Panc1 (cell line): ENCODE data around the gene GTSF1L. TPM values are rescaled to one million over a fixed set of nuclear protein-coding genes. Genes with fewer than 3 reads are reported as not detected.

Source experiments
- ATAC-seq: fragments of 200-7000 bp; cut with Tn5 transposase; 2 replicates; pipeline ENCODE4 v1.9.1; 2020; ENCODE audit warnings: mild to moderate bottlenecking, moderate library complexity
- BruUV-seq: library from RNA; stranded (reverse); fragments of 400-500 nt; replicated peaks from 2 replicates; lab custom pipeline; 2021; lab: Mats Ljungman, UMichigan
- CTCF ChIA-PET: fragments of 300-600 bp; sonication (Branson Sonifier 250); formaldehyde crosslinking; loops from one replicate; lab custom pipeline; 2022; ENCODE audit warnings: antibody characterized with exemption; lab: Charles Lee
- POLR2A ChIA-PET: fragments of 300-600 bp; sonication (Branson Sonifier 250); formaldehyde crosslinking; loops from one replicate; lab custom pipeline; 2022; ENCODE audit warnings: antibody characterized with exemption; lab: Charles Lee
- DNase-seq: peaks from one replicate; pipeline ENCODE4 v3.0.0-alpha.2; 2010; ENCODE audit warnings: low read depth, low spot score
- H3K27ac ChIP-seq: 2 replicates; pipeline ENCODE4 v1.5.1; 2011; ENCODE audit warnings: mild to moderate bottlenecking, low read length, inconsistent platforms
- H3K27me3 ChIP-seq: fragments of 200-500 bp; sonication (Bioruptor generic); 2 replicates; pipeline ENCODE4 v1.6.0; 2014; ENCODE audit warnings: low read length, inconsistent platforms; ENCODE audit not compliant: control insufficient read depth, insufficient read depth
- H3K36me3 ChIP-seq: fragments of 200-500 bp; sonication (Bioruptor generic); 2 replicates; pipeline ENCODE4 v1.5.1; 2014; ENCODE audit warnings: inconsistent platforms, mild to moderate bottlenecking, low read length, moderate library complexity; ENCODE audit not compliant: control insufficient read depth, insufficient read depth
- H3K4me1 ChIP-seq: 2 replicates; pipeline ENCODE4 v1.5.1; 2011; ENCODE audit warnings: inconsistent platforms, mild to moderate bottlenecking, low read length, moderate library complexity; ENCODE audit not compliant: control insufficient read depth, insufficient read depth
- H3K4me3 ChIP-seq, 2 experiments: 2 replicates each; pipeline ENCODE4 v1.5.1; 2011 to 2012; ENCODE audit warnings: low read depth in 2 of 2, low read length in 2 of 2, mild to moderate bottlenecking in 2 of 2, inconsistent platforms in 1 of 2, moderate library complexity in 1 of 2
- H3K9me3 ChIP-seq: fragments of 200-500 bp; sonication (Bioruptor generic); 2 replicates; pipeline ENCODE4 v1.5.1; 2014; ENCODE audit warnings: low read depth, mild to moderate bottlenecking, inconsistent platforms, low read length, moderate library complexity; ENCODE audit not compliant: control insufficient read depth, insufficient read depth
- POLR2AphosphoS5 ChIP-seq: IDR thresholded peaks from 2 replicates; pipeline ENCODE4 v1.6.1; 2012; ENCODE audit warnings: mild to moderate bottlenecking, low read depth, low read length, moderate library complexity
- SIN3A ChIP-seq: IDR thresholded peaks from 2 replicates; pipeline ENCODE4 v1.6.1; 2012; ENCODE audit warnings: low read depth, mild to moderate bottlenecking, low read length, moderate library complexity, borderline replicate concordance; ENCODE audit not compliant: insufficient read depth
- TCF7L2 ChIP-seq: IDR thresholded peaks from 2 replicates; pipeline ENCODE4 v1.6.1; 2011; ENCODE audit warnings: mild to moderate bottlenecking, low read depth, low read length, inconsistent platforms
- in situ Hi-C: cut with HindIII; loops from 2 replicates; pipeline ENCODE4 v1.10.0; 2016; ENCODE audit warnings: low sequenced_read_pairs, low pct_unique_long_range_greater_than_20kb
- intact Hi-C: fragments of 100-400 bp; cut with micrococcal nuclease; formaldehyde crosslinking; loops from one replicate; pipeline ENCODE4 v1.10.0; 2022; ENCODE audit not compliant: unreplicated experiment
- total RNA-seq: library from RNA; stranded (reverse); gene quantifications from one replicate; pipeline ENCODE4 v1.2.1, GENCODE V29; 2021; ENCODE audit not compliant: unreplicated experiment
- TF ChIP-seq, protein P1 (sequence below): fragments of 450-650 bp; IDR thresholded peaks from 2 replicates; pipeline ENCODE4 v1.5.1; 2017; ENCODE audit warnings: mild to moderate bottlenecking
- TF ChIP-seq, protein P2 (sequence below), 2 experiments: IDR thresholded peaks; 2 replicates each; pipeline ENCODE4 v1.6.1; 2011 to 2012; ENCODE audit warnings: low read depth in 2 of 2, control low read depth in 1 of 2, low read length in 1 of 2, mild to moderate bottlenecking in 1 of 2, moderate library complexity in 1 of 2; ENCODE audit not compliant: insufficient read depth in 1 of 2

GTSF1L gene
- total RNA-seq, 1 experiment from 2014 or later, result not detected

DNA sequence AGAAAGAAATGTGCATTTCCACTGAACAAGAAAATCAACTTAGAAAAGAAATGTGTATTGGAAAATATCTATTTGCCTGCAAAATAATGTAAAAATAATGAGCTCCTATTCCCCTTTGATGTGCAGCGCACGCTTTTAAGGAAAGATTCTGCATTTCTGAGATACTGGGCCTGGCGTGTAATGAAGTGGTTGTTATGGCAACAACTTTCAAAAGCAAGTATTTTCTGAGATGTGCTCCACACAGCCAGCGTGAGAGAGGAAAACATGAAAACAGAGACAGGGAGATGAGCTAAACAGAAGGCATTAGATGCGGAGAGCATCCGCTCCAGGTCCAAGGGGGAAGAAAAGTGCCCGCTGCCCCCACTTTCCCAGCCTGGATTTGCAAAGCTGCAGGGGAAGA, 39.1 kb upstream of the GTSF1L start:
- Histone ChIP-seq H3K4me1 (peaks cover 3% of the 10 kb centered on the region; the same call in 1 of the 2 replicates), H3K9me3 (no peaks in the 10 kb centered on the region), H3K4me3 (no peak overlapping the region), H3K36me3 (no peaks in the 10 kb centered on the region), H3K27ac (no peak overlapping the region), H3K27me3 (peaks cover 12% of the 10 kb centered on the region)
- POLR2A ChIA-PET, result no interaction called here
- CTCF ChIA-PET, result no interaction called here
- DNase-seq (no peak), ATAC-seq (no peak)
- BruUV-seq, result no TSS peak
- TF ChIP-seq, protein P1, sequence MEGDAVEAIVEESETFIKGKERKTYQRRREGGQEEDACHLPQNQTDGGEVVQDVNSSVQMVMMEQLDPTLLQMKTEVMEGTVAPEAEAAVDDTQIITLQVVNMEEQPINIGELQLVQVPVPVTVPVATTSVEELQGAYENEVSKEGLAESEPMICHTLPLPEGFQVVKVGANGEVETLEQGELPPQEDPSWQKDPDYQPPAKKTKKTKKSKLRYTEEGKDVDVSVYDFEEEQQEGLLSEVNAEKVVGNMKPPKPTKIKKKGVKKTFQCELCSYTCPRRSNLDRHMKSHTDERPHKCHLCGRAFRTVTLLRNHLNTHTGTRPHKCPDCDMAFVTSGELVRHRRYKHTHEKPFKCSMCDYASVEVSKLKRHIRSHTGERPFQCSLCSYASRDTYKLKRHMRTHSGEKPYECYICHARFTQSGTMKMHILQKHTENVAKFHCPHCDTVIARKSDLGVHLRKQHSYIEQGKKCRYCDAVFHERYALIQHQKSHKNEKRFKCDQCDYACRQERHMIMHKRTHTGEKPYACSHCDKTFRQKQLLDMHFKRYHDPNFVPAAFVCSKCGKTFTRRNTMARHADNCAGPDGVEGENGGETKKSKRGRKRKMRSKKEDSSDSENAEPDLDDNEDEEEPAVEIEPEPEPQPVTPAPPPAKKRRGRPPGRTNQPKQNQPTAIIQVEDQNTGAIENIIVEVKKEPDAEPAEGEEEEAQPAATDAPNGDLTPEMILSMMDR, result no peak
- TF ChIP-seq SIN3A (no peak), TCF7L2 (no peak), POLR2AphosphoS5 (no peak)
- TF ChIP-seq, protein P2, sequence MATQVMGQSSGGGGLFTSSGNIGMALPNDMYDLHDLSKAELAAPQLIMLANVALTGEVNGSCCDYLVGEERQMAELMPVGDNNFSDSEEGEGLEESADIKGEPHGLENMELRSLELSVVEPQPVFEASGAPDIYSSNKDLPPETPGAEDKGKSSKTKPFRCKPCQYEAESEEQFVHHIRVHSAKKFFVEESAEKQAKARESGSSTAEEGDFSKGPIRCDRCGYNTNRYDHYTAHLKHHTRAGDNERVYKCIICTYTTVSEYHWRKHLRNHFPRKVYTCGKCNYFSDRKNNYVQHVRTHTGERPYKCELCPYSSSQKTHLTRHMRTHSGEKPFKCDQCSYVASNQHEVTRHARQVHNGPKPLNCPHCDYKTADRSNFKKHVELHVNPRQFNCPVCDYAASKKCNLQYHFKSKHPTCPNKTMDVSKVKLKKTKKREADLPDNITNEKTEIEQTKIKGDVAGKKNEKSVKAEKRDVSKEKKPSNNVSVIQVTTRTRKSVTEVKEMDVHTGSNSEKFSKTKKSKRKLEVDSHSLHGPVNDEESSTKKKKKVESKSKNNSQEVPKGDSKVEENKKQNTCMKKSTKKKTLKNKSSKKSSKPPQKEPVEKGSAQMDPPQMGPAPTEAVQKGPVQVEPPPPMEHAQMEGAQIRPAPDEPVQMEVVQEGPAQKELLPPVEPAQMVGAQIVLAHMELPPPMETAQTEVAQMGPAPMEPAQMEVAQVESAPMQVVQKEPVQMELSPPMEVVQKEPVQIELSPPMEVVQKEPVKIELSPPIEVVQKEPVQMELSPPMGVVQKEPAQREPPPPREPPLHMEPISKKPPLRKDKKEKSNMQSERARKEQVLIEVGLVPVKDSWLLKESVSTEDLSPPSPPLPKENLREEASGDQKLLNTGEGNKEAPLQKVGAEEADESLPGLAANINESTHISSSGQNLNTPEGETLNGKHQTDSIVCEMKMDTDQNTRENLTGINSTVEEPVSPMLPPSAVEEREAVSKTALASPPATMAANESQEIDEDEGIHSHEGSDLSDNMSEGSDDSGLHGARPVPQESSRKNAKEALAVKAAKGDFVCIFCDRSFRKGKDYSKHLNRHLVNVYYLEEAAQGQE (IDR thresholded peaks at IDR 0.05; ENCODE audit: insufficient read depth in 1 of 2, low read depth in 2 of 2, low read length in 1 of 2), result no peak
- in situ Hi-C loops, result no loop called here
- intact Hi-C loops, result no loop called here

DNA sequence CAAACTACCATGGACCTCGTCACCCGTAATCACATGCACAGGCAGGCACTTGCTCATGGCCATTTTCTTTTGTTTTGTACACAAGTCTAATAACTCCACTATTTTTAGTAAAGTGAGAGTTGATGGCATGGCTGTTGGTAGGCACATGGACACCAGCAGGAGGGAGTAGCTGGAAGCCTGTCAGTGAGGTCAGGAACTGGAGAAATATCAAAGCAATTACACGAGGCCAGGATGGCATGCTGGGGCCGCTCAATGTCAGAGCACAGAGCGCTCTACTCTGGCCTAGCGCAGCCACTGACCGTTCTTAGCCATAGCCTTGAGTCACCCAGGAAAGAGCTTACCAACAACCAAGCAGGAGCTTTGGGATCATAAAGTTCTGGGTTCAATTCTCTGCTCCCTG, 36.1 kb upstream of the GTSF1L start:
- Histone ChIP-seq H3K4me3 (no peak overlapping the region), H3K4me1 (peaks cover 3% of the 10 kb centered on the region; the same call in 1 of the 2 replicates), H3K36me3 (no peaks in the 10 kb centered on the region), H3K27me3 (peaks cover 5% of the 10 kb centered on the region; the same call in 1 of the 2 replicates), H3K9me3 (no peaks in the 10 kb centered on the region), H3K27ac (no peak overlapping the region)
- ChIA-PET CTCF (no interaction called here), POLR2A (no interaction called here)
- no TSS peak for BruUV-seq
- DNase-seq, result no peak
- intact Hi-C loops (no loop called here), in situ Hi-C loops (no loop called here)
- TF ChIP-seq TCF7L2, result no peak
- TF ChIP-seq SIN3A, result no peak
- TF ChIP-seq, protein P2 (IDR thresholded peaks at IDR 0.05; ENCODE audit: insufficient read depth in 1 of 2, low read depth in 2 of 2, low read length in 1 of 2), result no peak
- TF ChIP-seq POLR2AphosphoS5, result no peak
- TF ChIP-seq, protein P1, result no peak
- no peak for ATAC-seq
